ENCODE results near the gene ADAMTSL1. TPM values are rescaled to one million over a fixed set of nuclear protein-coding genes. Genes with fewer than 3 reads are reported as not detected.

The ADAMTSL1 gene
- total RNA-seq, 1 donor from 2014 or later, result 1.8 TPM

GRCh38 chr9:18698992-18699391, 225.0 kb downstream of the ADAMTSL1 start:
- no peak for DNase-seq (ENCODE audit: low spot score)

- no peak for DNase-seq (ENCODE audit: low spot score)
Measured at GRCh38 chr9:18699764-18700163, 225.8 kb downstream of the ADAMTSL1 start.

- no peak for DNase-seq (ENCODE audit: low spot score)
Measured at GRCh38 chr9:18700714-18701113, 226.8 kb downstream of the ADAMTSL1 start.

GRCh38 chr9:18703151-18703900, 229.4 kb downstream of the ADAMTSL1 start:
- no peak for DNase-seq (ENCODE audit: low spot score)

- no peak for DNase-seq (ENCODE audit: low spot score)
Measured at GRCh38 chr9:18703901-18704379, 230.0 kb downstream of the ADAMTSL1 start.

- DNase-seq (ENCODE audit: low spot score), result no peak
Measured at GRCh38 chr9:18705796-18706392, 231.9 kb downstream of the ADAMTSL1 start.

GRCh38 chr9:18706648-18707047, 232.7 kb downstream of the ADAMTSL1 start:
- no peak for DNase-seq (ENCODE audit: low spot score)

- no peak for DNase-seq (ENCODE audit: low spot score)
Measured at GRCh38 chr9:18707061-18707461, 233.1 kb downstream of the ADAMTSL1 start.

GRCh38 chr9:18707489-18708205, 233.7 kb downstream of the ADAMTSL1 start:
- no peak for DNase-seq (ENCODE audit: low spot score)

- no peak for DNase-seq (ENCODE audit: low spot score)
Measured at GRCh38 chr9:18708429-18708828, 234.5 kb downstream of the ADAMTSL1 start.

- no peak for DNase-seq (ENCODE audit: low spot score)
Measured at GRCh38 chr9:18710065-18710464, 236.1 kb downstream of the ADAMTSL1 start.

- no peak for DNase-seq (ENCODE audit: low spot score)
Measured at GRCh38 chr9:18717759-18718158, 243.8 kb downstream of the ADAMTSL1 start.

GRCh38 chr9:18718393-18718792, 244.4 kb downstream of the ADAMTSL1 start:
- no peak for DNase-seq (ENCODE audit: low spot score)

- no peak for DNase-seq (ENCODE audit: low spot score)
Measured at GRCh38 chr9:18718932-18719331, 245.0 kb downstream of the ADAMTSL1 start.

GRCh38 chr9:18720691-18721090, 246.7 kb downstream of the ADAMTSL1 start:
- DNase-seq (ENCODE audit: low spot score), result no peak

GRCh38 chr9:18721267-18721994, 247.5 kb downstream of the ADAMTSL1 start:
- DNase-seq (ENCODE audit: low spot score), result no peak

GRCh38 chr9:18721995-18722310, 248.0 kb downstream of the ADAMTSL1 start:
- DNase-seq (ENCODE audit: low spot score), result no peak

- no peak for DNase-seq (ENCODE audit: low spot score)
Measured at GRCh38 chr9:18722882-18723281, 248.9 kb downstream of the ADAMTSL1 start.

- no peak for DNase-seq (ENCODE audit: low spot score)
Measured at GRCh38 chr9:18723366-18723765, 249.4 kb downstream of the ADAMTSL1 start.

GRCh38 chr9:18726546-18726945, 252.6 kb downstream of the ADAMTSL1 start:
- no peak for DNase-seq (ENCODE audit: low spot score)

- DNase-seq (ENCODE audit: low spot score), result no peak
Measured at GRCh38 chr9:18727904-18728303, 254.0 kb downstream of the ADAMTSL1 start.

- DNase-seq (ENCODE audit: low spot score), result no peak
Measured at GRCh38 chr9:18728642-18729041, 254.7 kb downstream of the ADAMTSL1 start.

Measured in mucosa of gallbladder (tissue), 1 donor.